Testis (tissue), 3 donors: Measurements from ENCODE around the gene RGS17. TPM values are rescaled to one million over a fixed set of nuclear protein-coding genes. Genes with fewer than 3 reads are reported as not detected.

Source experiments
- DNase-seq: peaks from one replicate; pipeline ENCODE4 v3.0.0-alpha.2; 2019
- H3K27ac ChIP-seq, 2 donors: fragments of 200-600 bp; sonication (generic); one replicate each; pipeline ENCODE4 v1.5.1; 2019
- H3K27me3 ChIP-seq: fragments of 200-600 bp; sonication (generic); one replicate; pipeline ENCODE4 v1.5.1; 2019
- H3K36me3 ChIP-seq: fragments of 200-600 bp; sonication (generic); one replicate; pipeline ENCODE4 v1.5.1; 2017; ENCODE audit warnings: low read depth; ENCODE audit errors: missing control alignments
- H3K4me1 ChIP-seq: fragments of 200-600 bp; sonication (generic); one replicate; pipeline ENCODE4 v1.5.1; 2019
- H3K4me3 ChIP-seq, 2 donors: fragments of 200-600 bp; sonication (generic); one replicate each; pipeline ENCODE4 v1.5.1; 2017 to 2019
- H3K9me3 ChIP-seq: fragments of 200-600 bp; sonication (generic); one replicate; pipeline ENCODE4 v1.5.1; 2017
- POLR2A ChIP-seq: fragments of 450-650 bp; IDR thresholded peaks from one replicate; pipeline ENCODE4 v1.6.1; 2017; ENCODE audit warnings: antibody characterized with exemption, mild to moderate bottlenecking, moderate library complexity
- WGBS, 2 donors: methylation state at CpG; one replicate each; pipeline ENCODE4 v1.1.5; 2018; 5-methylcytosine and 5-hydroxymethylcytosine counted together
- intact Hi-C: fragments of 100-400 bp; cut with DNase I; formaldehyde crosslinking; loops from one replicate; pipeline ENCODE4 v1.15.1; 2023; ENCODE audit warnings: low total_unique reads
- polyA plus RNA-seq: library from polyadenylated mRNA; stranded (reverse); fragments of 350-450 nt; fragmentation: Illumina TruSeq; extraction: RNeasy Lipid Tissue Mini Kit (QIAGEN cat#74804); gene quantifications from one replicate; pipeline ENCODE4 v1.2.3, GENCODE V29; 2014; ENCODE audit warnings: low read depth, low replicate concordance; ENCODE audit not compliant: insufficient read depth
- total RNA-seq, 2 donors: library from RNA; depleted of rRNA; stranded (reverse); fragments of >200 nt; gene quantifications; one replicate each; pipeline ENCODE4 v1.2.3, GENCODE V29; 2016
- TF ChIP-seq, protein P1 (sequence below), 3 experiments: fragments of 450-650 bp in 2 of 3; fragments of 200-600 bp in 1 of 3; sonication (generic) in 1 of 3; IDR thresholded peaks; one replicate each; pipeline ENCODE4 v1.5.1; 2016 to 2019; ENCODE audit warnings: antibody characterized with exemption in 3 of 3, mild to moderate bottlenecking in 2 of 3, moderate library complexity in 1 of 3

The RGS17 gene
- total and polyA plus RNA-seq, 3 donors from 2014 or later = 0.65 to 4.5 (median 3.1) TPM

DNA sequence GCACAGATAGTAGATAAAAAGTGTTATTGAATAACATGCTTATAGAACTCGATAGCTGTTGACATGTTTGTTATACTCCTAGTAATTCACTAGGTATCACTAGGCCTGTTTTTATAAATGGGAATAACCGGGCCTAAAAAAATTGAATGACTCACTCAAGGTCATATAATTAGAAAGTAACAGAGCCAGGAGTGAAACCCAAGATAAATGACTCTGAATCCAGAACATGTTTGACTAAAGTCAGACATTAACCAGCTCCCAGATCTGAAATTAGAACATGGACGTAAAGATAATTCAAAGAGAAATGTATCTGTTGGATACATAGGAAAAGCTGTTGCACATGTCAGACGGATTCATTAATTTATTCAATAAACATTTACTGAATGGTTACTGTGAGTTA is 26.9 kb downstream of the RGS17 start:
- no peak for TF ChIP-seq POLR2A
- TF ChIP-seq, protein P1, sequence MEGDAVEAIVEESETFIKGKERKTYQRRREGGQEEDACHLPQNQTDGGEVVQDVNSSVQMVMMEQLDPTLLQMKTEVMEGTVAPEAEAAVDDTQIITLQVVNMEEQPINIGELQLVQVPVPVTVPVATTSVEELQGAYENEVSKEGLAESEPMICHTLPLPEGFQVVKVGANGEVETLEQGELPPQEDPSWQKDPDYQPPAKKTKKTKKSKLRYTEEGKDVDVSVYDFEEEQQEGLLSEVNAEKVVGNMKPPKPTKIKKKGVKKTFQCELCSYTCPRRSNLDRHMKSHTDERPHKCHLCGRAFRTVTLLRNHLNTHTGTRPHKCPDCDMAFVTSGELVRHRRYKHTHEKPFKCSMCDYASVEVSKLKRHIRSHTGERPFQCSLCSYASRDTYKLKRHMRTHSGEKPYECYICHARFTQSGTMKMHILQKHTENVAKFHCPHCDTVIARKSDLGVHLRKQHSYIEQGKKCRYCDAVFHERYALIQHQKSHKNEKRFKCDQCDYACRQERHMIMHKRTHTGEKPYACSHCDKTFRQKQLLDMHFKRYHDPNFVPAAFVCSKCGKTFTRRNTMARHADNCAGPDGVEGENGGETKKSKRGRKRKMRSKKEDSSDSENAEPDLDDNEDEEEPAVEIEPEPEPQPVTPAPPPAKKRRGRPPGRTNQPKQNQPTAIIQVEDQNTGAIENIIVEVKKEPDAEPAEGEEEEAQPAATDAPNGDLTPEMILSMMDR (IDR thresholded peaks at IDR 0.05) = no peak
- H3K27ac ChIP-seq = no peak overlapping the region
- H3K9me3 ChIP-seq = no peaks in the 10 kb centered on the region
- H3K4me3 ChIP-seq = no peak overlapping the region
- DNase-seq = no peak
- H3K4me1 ChIP-seq = no peaks in the 10 kb centered on the region
- intact Hi-C loops = no loop called here
- WGBS, 2 donors = 54 to 55% methylated on average over 4 of the region's 4 CpGs
- H3K36me3 ChIP-seq = no peaks in the 10 kb centered on the region
- H3K27me3 ChIP-seq = no peaks in the 10 kb centered on the region

DNA sequence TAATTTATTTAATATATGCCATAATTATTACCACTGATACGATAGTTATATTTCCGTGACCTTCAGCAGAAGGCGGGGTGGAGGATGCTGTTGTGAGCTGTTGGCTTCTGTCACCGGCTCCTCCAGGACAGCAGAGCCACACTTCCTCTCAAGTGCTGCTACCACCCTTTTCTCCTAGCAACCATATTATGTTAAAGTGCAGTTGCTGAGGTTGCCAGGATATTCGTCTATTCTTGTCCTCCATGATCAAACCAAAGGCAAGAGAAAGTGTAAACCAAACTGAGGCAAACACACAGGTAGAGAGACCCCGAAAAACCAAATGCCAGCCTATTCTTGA is 27.8 kb downstream of the RGS17 start:
- no peaks in the 10 kb centered on the region for H3K27me3 ChIP-seq
- 75 to 83% methylated on average over 6 of the region's 6 CpGs for WGBS, 2 donors
- TF ChIP-seq, protein P1 (IDR thresholded peaks at IDR 0.05) = no peak
- TF ChIP-seq POLR2A = no peak
- H3K4me1 ChIP-seq = no peaks in the 10 kb centered on the region
- H3K9me3 ChIP-seq = no peaks in the 10 kb centered on the region
- H3K4me3 ChIP-seq = no peak overlapping the region
- intact Hi-C loops = no loop called here
- H3K27ac ChIP-seq = no peak overlapping the region
- no peaks in the 10 kb centered on the region for H3K36me3 ChIP-seq
- no peak for DNase-seq

DNA sequence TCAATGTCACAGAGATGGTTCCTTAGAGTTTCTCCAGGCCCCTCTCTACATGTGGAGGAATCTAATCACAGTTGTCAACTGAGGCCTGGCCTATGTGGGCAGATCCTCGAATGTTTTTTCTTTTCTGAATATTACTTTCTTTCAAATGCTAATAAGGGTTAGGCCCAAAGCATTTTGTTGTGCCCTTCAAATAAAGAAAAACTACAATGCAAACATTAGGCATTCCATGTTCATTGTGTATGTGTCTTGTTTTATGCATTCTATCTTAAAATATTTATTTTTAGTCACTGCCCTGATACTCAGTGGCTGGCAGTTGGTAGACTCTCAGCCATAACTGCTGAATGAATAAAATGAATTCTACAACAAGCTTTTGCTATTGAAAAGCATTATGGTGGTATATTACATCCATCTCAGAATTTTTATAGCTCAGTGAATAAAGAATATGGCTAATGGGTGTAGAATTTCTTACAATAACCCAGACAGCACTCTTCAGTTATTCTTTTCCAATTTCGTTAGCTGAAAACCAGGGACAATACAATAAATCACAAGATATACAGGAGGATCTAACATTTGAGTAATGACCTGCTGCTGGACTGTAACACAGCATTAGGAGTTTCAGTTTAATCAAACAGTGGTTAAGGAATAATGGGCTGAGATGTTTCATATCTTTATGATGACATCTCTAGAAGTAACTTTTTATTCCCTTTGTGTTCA is 28.3 kb downstream of the RGS17 start:
- Histone ChIP-seq H3K27ac (no peak overlapping the region), H3K9me3 (no peaks in the 10 kb centered on the region), H3K4me1 (no peaks in the 10 kb centered on the region), H3K27me3 (no peaks in the 10 kb centered on the region), H3K4me3 (no peak overlapping the region), H3K36me3 (no peaks in the 10 kb centered on the region)
- no peak for DNase-seq
- 75 to 83% methylated on average over 2 of the region's 2 CpGs for WGBS, 2 donors
- intact Hi-C loops = no loop called here
- TF ChIP-seq, protein P1 (IDR thresholded peaks at IDR 0.05) = no peak
- no peak for TF ChIP-seq POLR2A

DNA sequence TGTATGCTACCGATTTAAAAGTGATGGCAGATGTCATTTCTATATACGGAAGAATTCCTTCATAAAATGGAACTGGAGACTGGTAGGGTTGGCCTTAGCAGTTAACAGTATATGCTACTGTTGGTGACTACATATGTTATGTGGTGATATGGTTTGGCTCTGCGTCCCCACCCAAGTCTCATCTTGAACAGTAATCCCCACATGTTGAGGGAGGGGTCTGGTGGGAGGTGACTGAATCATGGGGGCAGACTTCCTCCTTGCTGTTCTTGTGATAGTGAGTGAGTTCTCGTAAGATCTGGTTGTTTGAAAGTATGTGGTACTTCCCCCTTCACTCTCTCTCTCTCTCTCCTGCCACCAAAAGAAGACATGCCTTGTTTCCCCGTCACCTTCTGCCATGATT is 29.6 kb downstream of the RGS17 start:
- TF ChIP-seq, protein P1 (IDR thresholded peaks at IDR 0.05) = no peak
- no peak for TF ChIP-seq POLR2A
- no peak for DNase-seq
- no peaks in the 10 kb centered on the region for H3K4me1 ChIP-seq
- no peak overlapping the region for H3K4me3 ChIP-seq
- no peaks in the 10 kb centered on the region for H3K36me3 ChIP-seq
- no peak overlapping the region for H3K27ac ChIP-seq
- no peaks in the 10 kb centered on the region for H3K27me3 ChIP-seq
- no peaks in the 10 kb centered on the region for H3K9me3 ChIP-seq
- intact Hi-C loops = no loop called here
- WGBS, 2 donors = 94 to 97% methylated on average over 5 of the region's 5 CpGs

DNA sequence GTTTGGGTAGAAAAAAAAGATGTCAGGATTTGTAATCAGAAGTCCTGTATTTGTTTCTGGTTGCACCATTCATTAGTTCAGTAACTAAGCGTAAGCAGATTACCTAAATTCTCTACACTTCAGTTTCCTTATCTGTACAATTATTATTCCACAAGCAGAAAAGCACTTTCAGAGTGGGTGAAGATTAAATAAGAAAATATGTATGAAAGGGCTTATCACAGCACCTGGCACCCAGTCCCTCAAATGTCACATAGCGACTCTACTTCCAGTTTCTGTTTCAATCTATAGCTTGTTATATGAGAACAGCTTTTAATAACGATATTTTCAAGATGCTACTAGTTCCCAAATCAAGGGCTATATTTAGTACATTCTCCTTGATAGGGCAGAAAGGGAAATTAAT is 31.4 kb downstream of the RGS17 start:
- Histone ChIP-seq H3K27me3 (no peaks in the 10 kb centered on the region), H3K27ac (no peak overlapping the region), H3K36me3 (no peaks in the 10 kb centered on the region), H3K9me3 (no peaks in the 10 kb centered on the region), H3K4me1 (no peaks in the 10 kb centered on the region), H3K4me3 (no peak overlapping the region)
- intact Hi-C loops = no loop called here
- no peak for DNase-seq
- 76 to 86% methylated on average over 3 of the region's 3 CpGs for WGBS, 2 donors
- TF ChIP-seq POLR2A = no peak
- TF ChIP-seq, protein P1 (IDR thresholded peaks at IDR 0.05) = no peak
